ENCODE results near the gene DPP10.
"Not testable (repeated sequence)": the region's sequence is repeated elsewhere in the genome, so short reads cannot be mapped to it uniquely, and the experiment has no call there.

Gene DPP10

DNA sequence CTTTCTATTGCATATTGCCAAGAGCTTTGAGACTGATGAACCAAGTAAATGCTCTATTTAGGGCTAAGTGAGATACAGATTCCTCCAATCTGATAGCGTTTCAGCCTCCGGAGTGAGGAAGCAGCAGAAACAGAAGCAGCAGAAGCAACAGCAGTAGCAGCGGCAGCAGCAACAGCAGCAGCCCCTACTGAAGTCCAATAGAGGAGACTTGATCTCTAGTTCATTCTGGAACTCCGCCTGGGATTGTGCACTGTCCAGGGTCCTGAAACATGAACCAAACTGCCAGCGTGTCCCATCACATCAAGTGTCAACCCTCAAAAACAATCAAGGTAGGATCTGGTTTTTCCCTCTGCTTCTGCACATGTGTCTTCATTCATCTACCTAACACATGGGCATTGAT lies at the start of gene DPP10:
Gene DPP10, plus strand, starts transcription at position 132 of the 400 bp plus-strand sequence.
- no peak for DNase-seq

DNA sequence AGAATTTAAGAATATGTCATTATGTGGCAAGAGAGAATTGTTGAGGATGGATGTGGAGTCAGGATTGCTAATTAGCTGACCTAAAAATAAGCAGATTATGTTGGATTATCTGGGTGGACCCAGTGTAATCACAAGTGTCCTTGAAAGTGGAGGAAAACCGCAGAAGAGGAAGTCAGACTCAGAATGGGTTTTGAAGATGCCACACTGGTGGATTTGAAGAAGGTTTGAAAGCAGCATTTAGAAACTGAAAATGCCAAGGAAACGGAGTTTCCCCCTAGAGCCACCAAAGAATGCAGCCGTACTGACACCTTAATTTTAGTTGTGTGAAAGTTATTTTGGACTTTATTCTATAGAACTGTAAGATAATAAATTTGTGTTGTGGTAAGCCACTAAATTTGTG lies 41.6 kb upstream of the DPP10 start:
- DNase-seq: no peak

DNA sequence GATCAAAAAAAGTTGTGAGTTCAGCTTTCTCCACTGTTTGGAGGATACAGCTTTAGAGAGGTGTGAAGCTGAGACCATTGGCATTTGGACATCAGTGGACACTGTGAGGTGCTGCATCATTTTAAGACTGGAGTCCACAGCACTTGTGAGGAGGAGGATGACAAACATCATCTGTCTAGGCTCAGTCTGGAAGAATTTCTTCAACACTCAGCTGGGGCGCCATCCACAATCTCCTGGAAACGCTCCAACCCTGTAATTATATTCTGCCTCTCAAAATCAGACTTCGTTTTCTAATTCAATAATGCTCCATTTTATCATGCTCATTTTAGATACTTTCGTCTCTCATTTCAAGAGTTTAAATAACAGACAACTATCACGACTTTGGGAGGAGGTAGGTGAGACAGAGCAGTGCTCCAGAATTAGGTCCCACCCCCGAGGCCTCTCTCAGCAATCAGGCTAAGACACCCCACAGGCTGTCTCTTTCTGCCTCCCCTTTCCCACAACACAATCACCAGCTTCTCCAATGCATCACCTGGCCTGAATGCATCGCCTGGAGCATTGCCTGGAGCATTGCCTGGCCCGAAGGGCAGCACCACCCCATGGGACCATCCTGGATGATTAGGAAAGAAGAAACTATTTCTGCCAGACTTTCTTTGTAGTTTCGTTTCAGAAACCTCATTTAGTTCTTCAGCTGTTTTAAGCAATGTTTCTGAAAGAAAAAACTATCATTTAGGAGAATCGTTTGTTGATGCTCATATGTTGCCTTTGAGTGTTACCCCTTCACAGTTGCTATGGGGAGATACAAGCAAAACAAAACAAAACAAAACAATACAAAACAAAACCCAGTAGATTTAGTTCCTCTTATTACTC lies 37.0 kb upstream of the DPP10 start:
- no peak for DNase-seq

- no peak for DNase-seq
These were observed 36.1 kb upstream of the DPP10 start for GRCh38 chr2:114406347-114406746.

DNA sequence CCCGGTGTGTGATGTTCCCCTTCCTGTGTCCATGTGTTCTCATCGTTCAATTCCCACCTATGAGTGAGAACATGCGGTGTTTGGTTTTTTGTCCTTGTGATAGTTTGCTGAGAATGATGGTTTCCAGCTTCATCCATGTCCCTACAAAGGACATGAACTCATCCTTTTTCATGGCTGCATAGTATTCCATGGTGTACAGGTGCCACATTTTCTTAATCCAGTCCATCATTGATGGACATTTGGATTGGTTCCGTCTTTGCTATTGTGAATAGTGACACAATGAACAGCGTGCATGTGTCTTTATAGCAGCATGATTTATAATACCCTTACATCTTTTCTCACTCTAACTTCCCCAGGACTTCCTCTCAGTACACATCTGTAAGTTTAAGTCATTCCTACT lies 35.1 kb upstream of the DPP10 start:
- not testable (repeated sequence) for DNase-seq

DNA sequence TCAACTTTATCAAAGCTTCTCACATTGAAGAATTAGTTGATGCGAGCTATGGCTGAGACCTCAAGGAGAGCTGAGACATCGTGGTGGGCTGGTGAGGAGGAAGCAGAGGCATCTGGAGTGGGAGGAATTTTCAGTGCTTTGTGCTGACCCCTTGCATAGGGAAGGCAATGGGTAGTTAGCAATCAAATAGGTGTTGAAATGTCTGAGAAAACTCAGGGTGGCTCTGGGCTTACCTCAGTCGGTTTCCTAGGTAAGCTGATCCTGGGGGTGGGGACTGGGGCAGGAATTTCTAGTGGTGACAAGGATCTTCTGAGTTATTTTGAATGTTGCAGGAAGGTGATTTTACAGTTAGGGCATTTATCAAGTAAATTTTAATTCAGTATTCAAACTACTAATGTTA lies 20.7 kb upstream of the DPP10 start:
- no peak for DNase-seq

GRCh38 chr2:114424699-114425098 lies 17.7 kb upstream of the DPP10 start:
- DNase-seq: no peak

DNA sequence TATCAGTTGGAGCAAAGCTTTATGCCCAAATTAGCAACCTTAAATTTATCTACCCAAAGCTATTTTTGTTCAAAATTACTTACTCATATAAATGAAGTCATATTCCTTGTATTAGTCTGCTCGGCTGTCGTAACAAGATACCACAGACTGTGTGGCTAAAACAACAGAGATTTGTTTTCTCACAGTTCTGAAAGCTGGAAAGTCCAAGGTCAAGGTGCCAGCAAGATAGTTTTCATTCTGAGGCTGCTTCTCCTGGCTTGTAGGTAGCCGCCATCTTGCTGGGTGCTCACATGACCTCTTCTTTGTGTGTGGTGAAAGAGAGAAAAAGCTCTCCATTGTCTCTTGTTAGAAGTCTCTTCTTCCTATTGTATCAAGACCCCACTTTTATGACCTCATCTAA lies 15.7 kb upstream of the DPP10 start:
- no peak for DNase-seq

- DNase-seq: no peak
These were observed 6.1 kb upstream of the DPP10 start for GRCh38 chr2:114436329-114436728.

- DNase-seq: no peak
These were observed 4.1 kb downstream of the DPP10 start for GRCh38 chr2:114446571-114446970.

GRCh38 chr2:114450639-114451038 lies 8.2 kb downstream of the DPP10 start:
- no peak for DNase-seq

DNA sequence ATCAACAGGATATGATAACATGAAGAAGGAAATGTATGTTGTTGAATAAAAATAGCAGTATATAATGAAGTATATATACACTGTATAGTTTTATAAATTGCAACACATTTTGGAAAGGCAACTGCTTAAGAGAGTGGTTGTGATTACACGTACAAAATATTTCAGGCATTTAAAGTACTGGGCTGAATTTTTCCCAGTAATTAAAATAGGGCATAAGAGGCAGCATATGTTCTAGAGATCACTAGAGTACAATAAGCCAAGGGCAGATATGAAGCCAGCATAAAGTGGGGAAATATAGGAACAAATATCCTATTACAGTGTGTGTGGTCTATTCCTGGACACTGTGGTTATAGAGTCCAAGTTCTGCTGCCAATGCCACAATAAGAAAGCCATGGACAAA lies 14.1 kb downstream of the DPP10 start:
- DNase-seq: no peak

- no peak for DNase-seq
These were observed 15.5 kb downstream of the DPP10 start for GRCh38 chr2:114457956-114458355.

- DNase-seq: no peak
These were observed 18.7 kb downstream of the DPP10 start for GRCh38 chr2:114461116-114461515.

DNA sequence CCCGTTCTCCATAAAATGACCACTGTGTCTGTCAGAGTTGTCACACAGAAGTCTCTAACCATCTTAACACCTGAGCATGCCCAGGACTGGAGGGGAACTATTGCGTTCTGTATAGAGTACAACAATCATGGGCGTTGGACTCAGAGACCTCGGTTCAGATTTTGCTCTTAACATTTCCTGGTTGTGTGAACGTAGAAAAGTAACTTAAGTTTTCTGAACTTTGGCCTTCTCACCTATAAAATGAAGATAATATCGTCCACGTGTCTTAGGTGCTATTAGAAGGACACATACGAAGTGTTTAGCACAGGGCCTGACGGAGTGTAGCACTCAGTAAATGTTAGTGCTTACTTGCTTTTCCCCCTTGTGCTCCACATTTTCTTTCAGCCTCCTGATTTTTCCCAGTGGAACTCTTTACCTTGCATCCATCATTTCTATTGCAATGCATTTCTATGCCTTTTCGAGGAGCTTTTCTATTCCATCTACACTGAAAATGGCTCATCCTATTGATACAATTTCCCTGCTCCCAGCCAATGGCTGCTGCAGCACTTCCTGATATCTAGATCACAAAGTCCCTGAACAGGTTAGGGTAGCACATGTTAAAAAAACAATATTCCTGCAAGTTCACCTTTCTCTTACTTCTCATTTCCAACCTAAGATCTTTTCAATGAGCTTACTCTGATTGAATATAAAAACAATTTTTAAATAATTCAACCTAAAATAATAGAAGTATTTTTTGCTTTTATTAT lies 22.7 kb downstream of the DPP10 start:
- DNase-seq: no peak

DNA sequence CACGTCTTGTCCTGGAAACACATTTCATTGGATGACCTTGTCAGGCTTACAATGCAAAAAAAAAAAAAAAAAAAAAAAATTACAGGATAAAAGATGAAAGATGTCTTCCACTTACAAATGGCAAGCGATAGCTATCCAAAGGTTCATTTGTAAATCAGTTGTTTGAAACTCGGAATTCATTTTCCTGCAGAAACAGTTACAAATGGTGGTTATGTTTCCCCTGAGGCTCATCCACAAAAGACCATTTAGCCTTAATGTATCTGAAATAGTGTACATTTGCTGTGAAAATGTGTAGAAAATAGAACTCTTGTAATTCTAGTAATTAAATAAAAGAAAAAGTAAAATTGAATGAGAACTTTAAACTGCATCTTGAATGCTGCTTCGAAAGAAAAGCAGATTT lies 25.9 kb downstream of the DPP10 start:
- DNase-seq: no peak

DNA sequence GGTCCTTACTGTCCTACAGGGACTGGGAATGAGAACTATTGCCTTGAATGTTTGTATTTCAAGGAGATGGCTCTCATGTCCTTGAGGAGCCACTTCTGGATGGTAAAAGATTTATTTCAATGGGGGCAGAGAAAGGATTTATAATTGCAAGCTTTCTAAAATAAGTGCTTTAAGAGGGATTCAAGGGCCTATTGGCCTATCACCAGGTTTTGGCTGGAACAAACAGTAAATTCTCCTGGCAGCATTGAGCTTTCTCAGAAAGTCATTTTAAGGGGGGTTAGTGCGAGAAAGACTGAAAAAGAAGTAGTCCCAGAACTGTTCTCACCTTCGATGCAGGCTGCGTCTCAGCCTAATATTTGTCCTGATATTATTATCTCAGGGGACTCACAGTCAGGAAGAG lies 29.8 kb downstream of the DPP10 start:
- no peak for DNase-seq

- no peak for DNase-seq
These were observed 30.3 kb downstream of the DPP10 start for GRCh38 chr2:114472726-114473125.

DNA sequence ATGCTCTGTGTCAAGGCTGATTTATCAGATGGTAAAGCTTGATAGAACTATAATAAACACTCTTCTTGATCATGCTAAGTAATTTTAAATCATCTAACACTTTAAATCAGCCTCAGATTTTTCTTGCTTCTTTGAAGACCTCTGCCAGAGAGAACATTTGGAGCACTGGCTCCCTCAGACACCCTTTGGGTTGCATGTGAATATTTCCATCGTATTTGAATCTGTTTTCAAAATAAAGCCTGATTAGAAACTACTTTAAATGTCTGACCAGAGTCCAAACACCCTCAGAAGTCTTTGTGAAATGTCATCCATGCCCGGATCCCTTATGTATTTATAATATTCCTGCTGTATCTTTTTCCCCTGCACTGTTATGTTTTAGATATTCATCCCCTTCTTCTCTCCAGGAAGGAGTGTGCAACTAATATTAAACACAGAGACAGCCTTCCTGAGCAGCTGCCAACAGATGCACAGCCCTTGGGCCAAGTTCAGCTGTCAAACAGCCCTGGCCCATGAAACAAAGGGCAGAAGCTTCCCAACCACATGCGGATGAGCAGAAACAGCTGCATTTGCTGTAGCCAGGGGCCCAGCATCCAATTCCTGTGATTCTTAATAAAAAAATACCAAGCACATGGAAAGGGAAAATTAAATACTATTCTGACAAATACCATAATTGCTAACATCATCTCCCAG lies 46.5 kb downstream of the DPP10 start:
- no peak for DNase-seq

- DNase-seq: no peak
These were observed 52.6 kb downstream of the DPP10 start for GRCh38 chr2:114495046-114495445.

- DNase-seq: no peak
These were observed 54.5 kb downstream of the DPP10 start for GRCh38 chr2:114496959-114497358.

DNA sequence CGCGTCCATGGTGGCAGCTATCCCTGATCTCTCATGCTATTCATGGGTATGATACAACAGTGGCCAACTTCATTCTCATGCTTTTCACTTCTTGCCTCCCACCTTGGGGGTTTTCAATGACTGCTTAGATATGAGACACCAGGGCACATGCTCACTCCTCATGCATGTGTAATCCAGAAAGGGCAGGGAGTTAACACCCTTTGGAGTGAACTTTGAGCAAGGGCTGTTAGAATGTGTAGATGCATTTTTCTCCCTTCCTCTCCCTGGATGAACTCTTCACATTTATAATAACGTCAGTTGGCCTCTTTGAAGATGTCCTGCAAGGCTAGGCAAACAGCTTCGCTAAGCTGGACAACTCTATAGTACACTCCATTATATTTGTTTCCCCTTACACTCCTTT lies 56.7 kb downstream of the DPP10 start:
- DNase-seq: no peak

GRCh38 chr2:114507744-114508143 lies 65.3 kb downstream of the DPP10 start:
- no peak for DNase-seq

GRCh38 chr2:114515882-114516281 lies 73.4 kb downstream of the DPP10 start:
- DNase-seq: no peak
